Pancreas (tissue), 10 donors: ENCODE measurements around the gene SLC12A3. TPM values are rescaled to one million over a fixed set of nuclear protein-coding genes. Genes with fewer than 3 reads are reported as not detected.

ENCODE experiments used
- ATAC-seq, 4 donors: fragments of 200-7000 bp; cut with Tn5 transposase; one replicate each; pipeline versions ENCODE4 v1.8.0 to v1.9.1; 2020; ENCODE audit warnings: mild to moderate bottlenecking in 4 of 4, moderate library complexity in 4 of 4
- DNase-seq, 6 donors: peaks; one replicate each; pipeline ENCODE4 v3.0.0-alpha.2; 2020
- FAIRE-seq: peaks from 2 replicates; lab custom pipeline; 2012; peaks lifted over from hg19 to GRCh38; lab: Jason Lieb, UNC
- H3K27ac ChIP-seq, 4 donors: fragments of 200-600 bp; sonication (generic); 1 replicate in 3 of 4; 2 replicates in 1 of 4; pipeline versions ENCODE4 v1.5.0 to v1.8.0; 2020
- H3K27me3 ChIP-seq, 4 donors: fragments of 200-600 bp; one replicate each; pipeline ENCODE4 v1.8.0; 2021
- H3K36me3 ChIP-seq, 3 donors: fragments of 200-600 bp; sonication (generic) in 1 of 3; one replicate each; pipeline versions ENCODE4 v1.5.0 to v1.8.0; 2020 to 2021
- H3K4me1 ChIP-seq, 3 donors: fragments of 200-600 bp; one replicate each; pipeline ENCODE4 v1.8.0; 2021
- H3K4me3 ChIP-seq, 4 donors: fragments of 200-600 bp; sonication (generic) in 2 of 4; one replicate each; pipeline versions ENCODE4 v1.5.0 to v1.8.0; 2020 to 2021
- H3K9me3 ChIP-seq, 4 donors: fragments of 200-600 bp; one replicate each; pipeline ENCODE4 v1.8.0; 2021
- WGBS, 2 donors: extraction: QIAGEN DNeasy Blood & Tissue Kit; methylation state at CpG; one replicate each; pipeline ENCODE4 v1.1.7; 2013; 5-methylcytosine and 5-hydroxymethylcytosine counted together
- intact Hi-C, 3 donors: fragments of 100-400 bp; cut with DNase I; formaldehyde crosslinking; loops; one replicate each; pipeline versions ENCODE4 v1.11.1 to v1.14.2; 2022
- polyA plus RNA-seq, 2 donors: library from polyadenylated mRNA; stranded (reverse); fragments of 200-250 nt; gene quantifications; one replicate each; pipeline ENCODE4 v1.2.3, GENCODE V29; 2013
- total RNA-seq, 6 donors: library from RNA; stranded (reverse); fragmentation: NEBNext Ultra II Directional in 4 of 6; extraction: Animal tissue kit (Norgen Biotek cat#: 25700) in 4 of 6; gene quantifications; one replicate each; pipeline versions ENCODE4 v1.2.1 to v1.2.4, GENCODE V29; 2021 to 2023
- TF ChIP-seq, protein P1 (sequence below), 4 donors: fragments of 200-600 bp; sonication (generic) in 3 of 4; IDR thresholded peaks; one replicate each; pipeline versions ENCODE4 v1.5.0 to v1.8.0; 2021; ENCODE audit warnings: antibody characterized with exemption in 4 of 4
- donor health status: healthy with polysubstance abuse.
- donor health status: DM: no; HTN: no; CAD: no; lungs with moderate emphysema.
- donor health status: DM: no; HTN: no; CAD: no.
- donor health status: control.
- donor health status: control.
- donor health status: Bipolar disorder and iron deficiency.
- donor health status: DM: yes; HTN: yes; CAD: no.
- donor health status: DM: no; HTN: no; CAD: no.
- donor health status: DM: no; HTN: no; CAD: no.
- donor health status: DM: yes; HTN: yes; CAD: no.

SLC12A3 gene
- total and polyA plus RNA-seq, 8 donors: 0.04 to 0.12 (median 0.06) TPM; not detected in 1

DNA sequence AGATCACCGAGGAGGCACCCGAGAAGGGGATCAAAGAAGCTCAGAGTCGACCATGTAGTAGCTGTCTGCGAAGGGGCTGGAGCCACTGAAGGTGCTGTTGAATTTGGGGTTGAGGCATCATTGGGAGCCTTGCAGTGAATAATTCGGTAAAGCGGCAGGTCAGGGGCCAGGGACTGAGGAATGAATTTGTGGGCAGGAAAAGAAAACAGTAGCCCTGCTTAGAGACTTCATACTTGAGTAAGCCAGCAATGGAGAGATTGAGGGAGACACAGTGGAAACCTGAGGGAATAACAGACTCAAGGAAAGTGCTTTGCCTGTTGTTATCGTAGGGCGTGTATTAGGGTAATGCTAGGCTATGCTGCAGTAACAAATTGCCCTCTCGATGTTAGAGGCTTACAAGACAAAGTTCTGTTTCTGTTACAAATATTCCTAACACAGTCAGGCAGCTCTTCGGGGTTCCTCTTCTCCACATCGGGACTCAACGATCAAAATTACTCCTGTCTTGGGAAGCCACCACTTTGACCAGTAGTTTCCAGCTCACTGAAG, 53.5 kb downstream of the SLC12A3 start:
- ATAC-seq: peak in 1 of 4 donors; percentile 13
- intact Hi-C loops: no loop called here
- Histone ChIP-seq H3K27me3 (no peaks in the 10 kb centered on the region), H3K9me3 (no peaks in the 10 kb centered on the region), H3K36me3 (no peaks in the 10 kb centered on the region), H3K4me1 (peaks cover 26 to 49% (median 34%) of the 10 kb centered on the region in 3 donors), H3K4me3 (peak overlapping the region in 3 of 4 donors; percentile 2 to 29 (median 21)), H3K27ac (peak overlapping the region; percentile 58 to 82 (median 74))
- no peak for FAIRE-seq
- TF ChIP-seq, protein P1, sequence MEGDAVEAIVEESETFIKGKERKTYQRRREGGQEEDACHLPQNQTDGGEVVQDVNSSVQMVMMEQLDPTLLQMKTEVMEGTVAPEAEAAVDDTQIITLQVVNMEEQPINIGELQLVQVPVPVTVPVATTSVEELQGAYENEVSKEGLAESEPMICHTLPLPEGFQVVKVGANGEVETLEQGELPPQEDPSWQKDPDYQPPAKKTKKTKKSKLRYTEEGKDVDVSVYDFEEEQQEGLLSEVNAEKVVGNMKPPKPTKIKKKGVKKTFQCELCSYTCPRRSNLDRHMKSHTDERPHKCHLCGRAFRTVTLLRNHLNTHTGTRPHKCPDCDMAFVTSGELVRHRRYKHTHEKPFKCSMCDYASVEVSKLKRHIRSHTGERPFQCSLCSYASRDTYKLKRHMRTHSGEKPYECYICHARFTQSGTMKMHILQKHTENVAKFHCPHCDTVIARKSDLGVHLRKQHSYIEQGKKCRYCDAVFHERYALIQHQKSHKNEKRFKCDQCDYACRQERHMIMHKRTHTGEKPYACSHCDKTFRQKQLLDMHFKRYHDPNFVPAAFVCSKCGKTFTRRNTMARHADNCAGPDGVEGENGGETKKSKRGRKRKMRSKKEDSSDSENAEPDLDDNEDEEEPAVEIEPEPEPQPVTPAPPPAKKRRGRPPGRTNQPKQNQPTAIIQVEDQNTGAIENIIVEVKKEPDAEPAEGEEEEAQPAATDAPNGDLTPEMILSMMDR (IDR thresholded peaks at IDR 0.05): no peak
- DNase-seq: no peak
- WGBS, 2 donors: 40 to 69% methylated on average over 12 of the region's 12 CpGs

DNA sequence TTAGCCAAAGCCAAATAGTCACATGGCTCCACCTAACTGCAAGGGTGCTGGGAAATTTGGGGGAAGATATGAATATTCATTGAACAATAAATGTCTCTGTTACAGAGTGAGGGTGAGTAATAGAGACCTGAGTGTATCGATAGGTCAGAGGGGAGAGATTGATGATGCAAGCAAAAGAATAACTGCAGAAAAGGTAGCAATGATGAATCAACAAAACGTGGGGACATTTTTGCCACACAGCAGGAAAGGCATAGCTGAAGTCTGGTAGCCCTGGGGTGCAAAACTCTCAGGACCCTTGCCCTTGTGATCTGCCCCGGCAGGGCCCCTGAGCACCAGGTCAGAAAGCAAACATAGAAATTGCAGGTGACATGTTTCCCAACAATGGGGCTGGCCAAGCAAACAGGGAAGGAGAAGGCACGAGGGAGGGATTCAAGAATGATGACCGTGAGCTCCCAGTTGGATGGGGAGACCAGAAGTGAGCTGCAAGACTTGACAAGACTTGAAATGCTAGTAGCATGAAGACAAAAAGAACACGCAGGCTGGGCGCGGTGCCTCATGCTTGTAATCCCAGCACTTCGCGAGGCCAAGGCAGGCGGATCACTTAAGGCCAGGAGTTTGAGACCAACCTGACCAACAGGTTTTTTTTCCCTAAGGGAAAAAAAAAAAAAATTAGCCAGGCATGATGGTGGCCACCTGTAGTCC, 54.2 kb downstream of the SLC12A3 start:
- H3K9me3 ChIP-seq: no peaks in the 10 kb centered on the region
- intact Hi-C loops: no loop called here
- H3K27me3 ChIP-seq: no peaks in the 10 kb centered on the region
- FAIRE-seq (no peak), DNase-seq (peak in 5 of 6 donors; percentile 73 to 81 (median 75)), ATAC-seq (peak; percentile 43 to 58 (median 54))
- H3K27ac ChIP-seq: peak overlapping the region; percentile 58 to 82 (median 74)
- TF ChIP-seq, protein P1 (IDR thresholded peaks at IDR 0.05): no peak
- peak overlapping the region in 2 of 4 donors; percentile 21 to 29 for H3K4me3 ChIP-seq
- 36% methylated on average over 11 of the region's 11 CpGs for WGBS, 2 donors
- no peaks in the 10 kb centered on the region for H3K36me3 ChIP-seq
- peaks cover 26 to 50% (median 34%) of the 10 kb centered on the region in 3 donors for H3K4me1 ChIP-seq

DNA sequence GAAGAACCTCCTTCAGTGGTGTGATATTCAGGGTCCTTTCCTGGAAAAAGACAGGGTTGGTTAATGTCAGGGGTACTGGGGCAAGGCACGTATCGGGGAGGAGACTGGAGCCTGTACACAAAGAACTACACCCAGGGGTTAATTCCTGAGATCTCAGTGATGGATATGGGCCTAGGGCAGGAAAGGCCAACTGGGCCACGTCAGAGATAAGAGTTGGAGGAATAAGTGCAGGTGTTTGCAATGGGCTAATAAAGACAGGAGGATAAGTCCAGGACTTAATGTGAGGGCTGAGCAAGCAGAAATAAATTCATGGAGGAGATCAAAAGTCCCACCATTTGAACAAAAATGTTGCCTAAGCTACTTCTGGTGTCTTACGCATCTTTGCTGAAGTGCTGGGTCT, 56.6 kb downstream of the SLC12A3 start:
- H3K4me1 ChIP-seq: peaks cover 18 to 39% (median 22%) of the 10 kb centered on the region in 3 donors
- H3K36me3 ChIP-seq: no peaks in the 10 kb centered on the region
- ATAC-seq (peak; percentile 55 to 67 (median 63)), DNase-seq (peak in 1 of 6 donors; percentile 68), FAIRE-seq (no peak)
- intact Hi-C loops: no loop called here
- TF ChIP-seq, protein P1 (IDR thresholded peaks at IDR 0.05): no peak
- no peaks in the 10 kb centered on the region for H3K27me3 ChIP-seq
- H3K4me3 ChIP-seq: no peak overlapping the region
- no peaks in the 10 kb centered on the region for H3K9me3 ChIP-seq
- peak overlapping the region; percentile 30 to 62 (median 52) for H3K27ac ChIP-seq
- WGBS, 2 donors: 37 to 40% methylated on average over 4 of the region's 4 CpGs

DNA sequence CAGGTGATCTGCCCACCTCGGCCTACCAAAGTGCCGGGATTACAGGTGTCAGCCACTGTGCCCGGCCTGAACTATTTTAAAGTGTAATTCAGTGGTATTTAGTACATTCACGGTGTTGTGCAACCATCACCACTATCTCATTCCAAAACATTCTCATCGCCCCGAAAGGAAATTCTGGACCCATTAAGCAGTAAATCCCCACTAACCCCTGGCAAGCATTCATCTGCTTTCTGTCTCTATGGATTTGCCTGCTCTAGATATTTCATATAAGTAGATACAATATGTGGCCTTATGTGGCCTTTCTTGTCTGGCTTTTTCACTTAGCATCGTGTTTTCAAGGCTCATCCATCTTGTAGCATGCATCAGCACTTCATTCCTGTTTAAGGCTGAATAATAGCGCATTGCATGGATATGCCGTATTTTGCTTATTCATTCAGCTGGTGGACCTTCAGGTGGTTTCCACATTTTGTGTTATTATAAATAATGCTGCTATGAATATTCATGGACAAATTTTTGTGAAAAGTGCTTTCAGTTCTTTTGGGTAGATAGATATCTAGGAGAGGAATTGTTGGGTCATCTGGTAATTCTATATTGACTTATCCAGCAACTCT, 58.6 kb downstream of the SLC12A3 start:
- 82 to 85% methylated on average over 9 of the region's 9 CpGs for WGBS, 2 donors
- Histone ChIP-seq H3K4me3 (no peak overlapping the region), H3K36me3 (no peaks in the 10 kb centered on the region), H3K9me3 (no peaks in the 10 kb centered on the region), H3K4me1 (peaks cover 6 to 31% (median 16%) of the 10 kb centered on the region in 3 donors), H3K27me3 (no peaks in the 10 kb centered on the region), H3K27ac (no peak overlapping the region)
- ATAC-seq (no peak), DNase-seq (no peak), FAIRE-seq (no peak)
- intact Hi-C loops: no loop called here
- TF ChIP-seq, protein P1 (IDR thresholded peaks at IDR 0.05): no peak
